CD4-positive, alpha-beta T cell (primary cell): Measurements from ENCODE around the gene DKK3. TPM values are rescaled to one million over a fixed set of nuclear protein-coding genes. Genes with fewer than 3 reads are reported as not detected.

Experiments
- ATAC-seq: fragments of 200-7000 bp; cut with Tn5 transposase; one replicate; pipeline ENCODE4 v1.10.0; 2022; ENCODE audit warnings: mild to moderate bottlenecking; ENCODE audit not compliant: poor library complexity
- CTCF ChIA-PET: fragments of 350-600 bp; sonication (Branson Sonifier 250); formaldehyde crosslinking; loops from one replicate; lab custom pipeline; 2021; ENCODE audit warnings: antibody characterized with exemption, inconsistent platforms; lab: Charles Lee
- POLR2A ChIA-PET: fragments of 350-600 bp; sonication (Branson Sonifier 250); formaldehyde crosslinking; loops from one replicate; lab custom pipeline; 2021; ENCODE audit warnings: antibody characterized with exemption, inconsistent platforms; lab: Charles Lee
- DNase-seq, 14 experiments: peaks; one replicate each; pipeline ENCODE4 v3.0.0-alpha.2; 2013 to 2020; ENCODE audit warnings: mixed read lengths in 2 of 14
- H3K27ac ChIP-seq, 2 donors: one replicate each; pipeline versions ENCODE4 v1.5.1 to v1.7.0; 2013; ENCODE audit warnings: low read length in 2 of 2, low read depth in 1 of 2, mild to moderate bottlenecking in 1 of 2
- H3K27me3 ChIP-seq, 2 experiments: 1 replicate in 1 of 2; 2 replicates in 1 of 2; pipeline versions ENCODE4 v1.6.1 to v1.7.0; 2013; ENCODE audit warnings: low read length in 2 of 2, control low read depth in 1 of 2, mild to moderate bottlenecking in 1 of 2, moderate library complexity in 1 of 2; ENCODE audit not compliant: insufficient read depth in 2 of 2, control insufficient read depth in 1 of 2
- H3K36me3 ChIP-seq: one replicate; pipeline ENCODE4 v1.6.1; 2013; ENCODE audit warnings: low read length, control low read depth; ENCODE audit not compliant: insufficient read depth
- H3K4me1 ChIP-seq: one replicate; pipeline ENCODE4 v1.6.1; 2013; ENCODE audit warnings: low read length, control low read depth; ENCODE audit not compliant: insufficient read depth
- H3K4me3 ChIP-seq: one replicate; pipeline ENCODE4 v1.5.1; 2013; ENCODE audit warnings: mild to moderate bottlenecking, low read length, moderate library complexity
- H3K9me3 ChIP-seq, 2 experiments: 1 replicate in 1 of 2; 2 replicates in 1 of 2; pipeline versions ENCODE4 v1.6.1 to v1.7.0; 2013; ENCODE audit warnings: low read length in 2 of 2, mild to moderate bottlenecking in 2 of 2, control low read depth in 1 of 2, moderate library complexity in 1 of 2; ENCODE audit not compliant: control insufficient read depth in 1 of 2, insufficient read depth in 1 of 2
- H3K27ac Mint-ChIP-seq: one replicate; pipeline ENCODE4 v1.8.0; 2020; ENCODE audit warnings: mixed read lengths
- H3K27me3 Mint-ChIP-seq: one replicate; pipeline ENCODE4 v1.8.0; 2021; ENCODE audit warnings: mixed read lengths
- H3K36me3 Mint-ChIP-seq: one replicate; pipeline ENCODE4 v1.8.0; 2021; ENCODE audit warnings: low read depth, mixed read lengths
- H3K4me1 Mint-ChIP-seq: one replicate; pipeline ENCODE4 v1.8.0; 2021; ENCODE audit warnings: low read depth, mixed read lengths
- H3K4me3 Mint-ChIP-seq: one replicate; pipeline ENCODE4 v1.8.0; 2020; ENCODE audit warnings: mild to moderate bottlenecking, mixed read lengths
- H3K9me3 Mint-ChIP-seq: one replicate; pipeline ENCODE4 v1.8.0; 2020; ENCODE audit warnings: mixed read lengths
- CTCF ChIP-seq: fragments of 200-600 bp; IDR thresholded peaks from one replicate; pipeline ENCODE4 v1.8.0; 2022; ENCODE audit warnings: antibody characterized with exemption, mild to moderate bottlenecking
- intact Hi-C, 2 experiments: fragments of 100-400 bp; cut with DNase I in 1 of 2; cut with micrococcal nuclease in 1 of 2; formaldehyde crosslinking; loops; one replicate each; pipeline versions ENCODE4 v1.15.1 to v1.9.0; 2023 to 2025; cut with DNase I, micrococcal nuclease
- total RNA-seq, 174 experiments: library from RNA in 2 of 174; stranded (reverse) in 2 of 174; gene quantifications; one replicate each; pipeline ENCODE4 v1.2.3 and lab custom pipeline; 2021 to 2026

The DKK3 gene
- total RNA-seq, 2 experiments from 2014 or later = 0.61 to 0.71 TPM

GRCh38 chr11:11965192-11965591 lies 43.2 kb downstream of the DKK3 start:
- no peak for ATAC-seq
- peaks cover under 1% of the 10 kb centered on the region for H3K36me3 Mint-ChIP-seq
- CTCF ChIA-PET = no interaction called here

GRCh38 chr11:11964774-11965150 lies 43.7 kb downstream of the DKK3 start:
- Histone ChIP-seq H3K27ac (no peak overlapping the region), H3K27me3 (no peaks in the 10 kb centered on the region), H3K4me3 (no peak overlapping the region), H3K4me1 (peaks cover 33% of the 10 kb centered on the region), H3K36me3 (no peaks in the 10 kb centered on the region), H3K9me3 (no peaks in the 10 kb centered on the region)
- H3K27ac Mint-ChIP-seq = no peak overlapping the region
- no peak overlapping the region for H3K4me3 Mint-ChIP-seq
- DNase-seq = no peak
- CTCF ChIA-PET = no interaction called here
- TF ChIP-seq CTCF = no peak
- H3K4me1 Mint-ChIP-seq = peaks cover 33% of the 10 kb centered on the region
- H3K9me3 Mint-ChIP-seq = no peaks in the 10 kb centered on the region
- POLR2A ChIA-PET = no interaction called here
- ATAC-seq = no peak
- peaks cover 5% of the 10 kb centered on the region for H3K36me3 Mint-ChIP-seq
- intact Hi-C loops = loop anchor here in 1 of 2 experiments (5.0 kb wide), 1 partner anchor 167 kb away; no protein-coding TSS in a partner anchor
- no peaks in the 10 kb centered on the region for H3K27me3 Mint-ChIP-seq

More at GRCh38 chr11:11965192-11965591, 43.2 kb downstream of the DKK3 start:
- H3K9me3 Mint-ChIP-seq = no peaks in the 10 kb centered on the region
- H3K36me3 ChIP-seq = no peaks in the 10 kb centered on the region
- H3K4me1 ChIP-seq = peaks cover 29% of the 10 kb centered on the region
- DNase-seq = no peak
- H3K9me3 ChIP-seq = no peaks in the 10 kb centered on the region
- peaks cover 29% of the 10 kb centered on the region for H3K4me1 Mint-ChIP-seq
- no peak overlapping the region for H3K4me3 ChIP-seq
- no peak overlapping the region for H3K4me3 Mint-ChIP-seq
- no peak overlapping the region for H3K27ac Mint-ChIP-seq
- no peaks in the 10 kb centered on the region for H3K27me3 ChIP-seq
- no peaks in the 10 kb centered on the region for H3K27me3 Mint-ChIP-seq
- intact Hi-C loops = loop anchor here in 1 of 2 experiments (5.0 kb wide), 1 partner anchor 168 kb away; no protein-coding TSS in a partner anchor
- POLR2A ChIA-PET = no interaction called here
- no peak for TF ChIP-seq CTCF
- no peak overlapping the region for H3K27ac ChIP-seq

GRCh38 chr11:11963842-11964773 lies 44.3 kb downstream of the DKK3 start:
- no peak for ATAC-seq
- Mint-ChIP-seq H3K27me3 (no peaks in the 10 kb centered on the region), H3K4me1 (peaks cover 40% of the 10 kb centered on the region), H3K9me3 (no peaks in the 10 kb centered on the region), H3K27ac (no peak overlapping the region), H3K4me3 (no peak overlapping the region), H3K36me3 (peaks cover 6% of the 10 kb centered on the region)
- Histone ChIP-seq H3K9me3 (no peaks in the 10 kb centered on the region), H3K27me3 (no peaks in the 10 kb centered on the region), H3K4me1 (peaks cover 37% of the 10 kb centered on the region), H3K4me3 (no peak overlapping the region), H3K36me3 (no peaks in the 10 kb centered on the region), H3K27ac (no peak overlapping the region)
- ChIA-PET CTCF (no interaction called here), POLR2A (no interaction called here)
- no peak for TF ChIP-seq CTCF
- intact Hi-C loops = no loop called here
- no peak for DNase-seq
